OCI-LY3 (cell line): ENCODE data around the gene CHST11.

ENCODE experiments used
- H2AFZ ChIP-seq: fragments of 200-600, 300-600 bp; shearing (Covaris generic); 2 replicates; pipeline ENCODE4 v1.6.0; 2014; ENCODE audit warnings: antibody characterized with exemption, low read depth, low read length
- H3K27ac ChIP-seq: fragments of 200-600, 300-600 bp; sonication (generic); 2 replicates; pipeline ENCODE4 v1.5.1; 2014; ENCODE audit warnings: mild to moderate bottlenecking, low read length, moderate library complexity, mixed read lengths
- H3K27me3 ChIP-seq: fragments of 200-600, 300-600 bp; sonication (generic); 2 replicates; pipeline ENCODE4 v1.6.1; 2014; ENCODE audit warnings: low read depth, low read length, mixed read lengths
- H3K36me3 ChIP-seq: fragments of 200-600, 300-600 bp; sonication (generic); replicated peaks from 2 replicates; pipeline ENCODE3; 2014; ENCODE audit warnings: low read depth, low read length, mixed read lengths
- H3K4me1 ChIP-seq: fragments of 300-600, 200-600 bp; sonication (generic); 2 replicates; pipeline ENCODE4 v1.6.1; 2014; ENCODE audit warnings: low read length, mixed read lengths
- H3K4me2 ChIP-seq: fragments of 200-600, 300-600 bp; sonication (generic); 2 replicates; pipeline ENCODE4 v1.6.1; 2014; ENCODE audit warnings: low read length, mixed read lengths
- H3K4me3 ChIP-seq: fragments of 300-600, 200-600 bp; sonication (generic); 2 replicates; pipeline ENCODE4 v1.5.1; 2014; ENCODE audit warnings: antibody characterized with exemption, mild to moderate bottlenecking, low read length, moderate library complexity
- H3K79me2 ChIP-seq: fragments of 300-600, 200-600 bp; shearing (Covaris generic); 2 replicates; pipeline ENCODE4 v1.6.1; 2014; ENCODE audit warnings: mild to moderate bottlenecking, low read length, mixed read lengths
- H3K9ac ChIP-seq: fragments of 300-600, 200-600 bp; shearing (Covaris generic); 2 replicates; pipeline ENCODE4 v1.6.0; 2014; ENCODE audit warnings: mild to moderate bottlenecking, low read length, moderate library complexity
- H3K9me3 ChIP-seq: fragments of 200-600, 300-600 bp; shearing (Covaris generic); 2 replicates; pipeline ENCODE4 v1.6.1; 2014; ENCODE audit warnings: low read length, mixed read lengths; ENCODE audit not compliant: insufficient read depth
- H4K20me1 ChIP-seq: fragments of 200-600, 300-600 bp; sonication (generic); 2 replicates; pipeline ENCODE4 v1.6.1; 2016; ENCODE audit warnings: low read length, mixed read lengths; ENCODE audit not compliant: insufficient read depth
- CTCF ChIP-seq: fragments of 200-600, 300-600 bp; sonication (generic); IDR thresholded peaks from 2 replicates; pipeline ENCODE4 v1.5.1; 2014; ENCODE audit warnings: antibody characterized with exemption, low read length, low read depth
- EZH2phosphoT487 ChIP-seq: fragments of 200-600 bp; shearing (Covaris generic); IDR thresholded peaks from 2 replicates; pipeline ENCODE4 v1.6.1; 2018; ENCODE audit warnings: antibody characterized with exemption, mixed run types, low read depth

CHST11 gene

GRCh38 chr12:104708891-104709290 is 252.1 kb downstream of the CHST11 start:
- H3K4me2 ChIP-seq, result no peak overlapping the region
- H3K36me3 ChIP-seq, result no peaks in the 10 kb centered on the region
- no peaks in the 10 kb centered on the region for H3K4me1 ChIP-seq
- no peak overlapping the region for H2AFZ ChIP-seq
- H3K27ac ChIP-seq, result no peak overlapping the region
- H3K27me3 ChIP-seq, result no peaks in the 10 kb centered on the region
- H3K79me2 ChIP-seq, result no peaks in the 10 kb centered on the region
- no peak overlapping the region for H3K9ac ChIP-seq
- no peak for TF ChIP-seq EZH2phosphoT487
- no peak for TF ChIP-seq CTCF
- no peak overlapping the region for H3K4me3 ChIP-seq
- no peaks in the 10 kb centered on the region for H4K20me1 ChIP-seq
- H3K9me3 ChIP-seq, result no peaks in the 10 kb centered on the region

- Histone ChIP-seq H3K27me3 (no peaks in the 10 kb centered on the region), H3K27ac (no peak overlapping the region), H4K20me1 (no peaks in the 10 kb centered on the region)
Measured at GRCh38 chr12:104709692-104710435, 253.1 kb downstream of the CHST11 start.

GRCh38 chr12:104710940-104711689 is 254.4 kb downstream of the CHST11 start:
- Histone ChIP-seq H3K27ac (no peak overlapping the region), H3K79me2 (no peaks in the 10 kb centered on the region), H2AFZ (no peak overlapping the region), H3K36me3 (no peaks in the 10 kb centered on the region), H4K20me1 (no peaks in the 10 kb centered on the region), H3K27me3 (no peaks in the 10 kb centered on the region), H3K4me1 (no peaks in the 10 kb centered on the region), H3K4me2 (no peak overlapping the region), H3K9me3 (no peaks in the 10 kb centered on the region), H3K9ac (no peak overlapping the region), H3K4me3 (no peak overlapping the region)
- TF ChIP-seq EZH2phosphoT487 (no peak), CTCF (no peak)

More at GRCh38 chr12:104709692-104710435, 253.1 kb downstream of the CHST11 start:
- Histone ChIP-seq H3K4me2 (no peak overlapping the region), H3K9ac (no peak overlapping the region), H3K79me2 (no peaks in the 10 kb centered on the region), H3K4me1 (no peaks in the 10 kb centered on the region), H3K9me3 (no peaks in the 10 kb centered on the region), H2AFZ (no peak overlapping the region), H3K36me3 (no peaks in the 10 kb centered on the region), H3K4me3 (no peak overlapping the region)
- TF ChIP-seq EZH2phosphoT487 (no peak), CTCF (no peak)

GRCh38 chr12:104712477-104712876 is 255.7 kb downstream of the CHST11 start:
- no peaks in the 10 kb centered on the region for H3K79me2 ChIP-seq
- H4K20me1 ChIP-seq, result no peaks in the 10 kb centered on the region
- no peak overlapping the region for H3K4me3 ChIP-seq
- no peaks in the 10 kb centered on the region for H3K36me3 ChIP-seq
- no peaks in the 10 kb centered on the region for H3K27me3 ChIP-seq
- TF ChIP-seq EZH2phosphoT487 (no peak), CTCF (no peak)
- H3K9ac ChIP-seq, result no peak overlapping the region
- H3K27ac ChIP-seq, result no peak overlapping the region
- no peaks in the 10 kb centered on the region for H3K9me3 ChIP-seq
- H3K4me2 ChIP-seq, result no peak overlapping the region
- no peaks in the 10 kb centered on the region for H3K4me1 ChIP-seq
- H2AFZ ChIP-seq, result no peak overlapping the region
